OCI-LY3 (cell line): ENCODE measurements around the gene FOLR3.

Experiments used
- H2AFZ ChIP-seq: fragments of 200-600, 300-600 bp; shearing (Covaris generic); 2 replicates; pipeline ENCODE4 v1.6.0; 2014; ENCODE audit warnings: antibody characterized with exemption, low read depth, low read length
- H3K27ac ChIP-seq: fragments of 200-600, 300-600 bp; sonication (generic); 2 replicates; pipeline ENCODE4 v1.5.1; 2014; ENCODE audit warnings: mild to moderate bottlenecking, low read length, moderate library complexity, mixed read lengths
- H3K27me3 ChIP-seq: fragments of 200-600, 300-600 bp; sonication (generic); 2 replicates; pipeline ENCODE4 v1.6.1; 2014; ENCODE audit warnings: low read depth, low read length, mixed read lengths
- H3K36me3 ChIP-seq: fragments of 200-600, 300-600 bp; sonication (generic); replicated peaks from 2 replicates; pipeline ENCODE3; 2014; ENCODE audit warnings: low read depth, low read length, mixed read lengths
- H3K4me1 ChIP-seq: fragments of 300-600, 200-600 bp; sonication (generic); 2 replicates; pipeline ENCODE4 v1.6.1; 2014; ENCODE audit warnings: low read length, mixed read lengths
- H3K4me2 ChIP-seq: fragments of 200-600, 300-600 bp; sonication (generic); 2 replicates; pipeline ENCODE4 v1.6.1; 2014; ENCODE audit warnings: low read length, mixed read lengths
- H3K4me3 ChIP-seq: fragments of 300-600, 200-600 bp; sonication (generic); 2 replicates; pipeline ENCODE4 v1.5.1; 2014; ENCODE audit warnings: antibody characterized with exemption, mild to moderate bottlenecking, low read length, moderate library complexity
- H3K79me2 ChIP-seq: fragments of 300-600, 200-600 bp; shearing (Covaris generic); 2 replicates; pipeline ENCODE4 v1.6.1; 2014; ENCODE audit warnings: mild to moderate bottlenecking, low read length, mixed read lengths
- H3K9ac ChIP-seq: fragments of 300-600, 200-600 bp; shearing (Covaris generic); 2 replicates; pipeline ENCODE4 v1.6.0; 2014; ENCODE audit warnings: mild to moderate bottlenecking, low read length, moderate library complexity
- H3K9me3 ChIP-seq: fragments of 200-600, 300-600 bp; shearing (Covaris generic); 2 replicates; pipeline ENCODE4 v1.6.1; 2014; ENCODE audit warnings: low read length, mixed read lengths; ENCODE audit not compliant: insufficient read depth
- H4K20me1 ChIP-seq: fragments of 200-600, 300-600 bp; sonication (generic); 2 replicates; pipeline ENCODE4 v1.6.1; 2016; ENCODE audit warnings: low read length, mixed read lengths; ENCODE audit not compliant: insufficient read depth
- EZH2phosphoT487 ChIP-seq: fragments of 200-600 bp; shearing (Covaris generic); IDR thresholded peaks from 2 replicates; pipeline ENCODE4 v1.6.1; 2018; ENCODE audit warnings: antibody characterized with exemption, mixed run types, low read depth
- TF ChIP-seq, protein P1 (sequence below): fragments of 200-600, 300-600 bp; sonication (generic); IDR thresholded peaks from 2 replicates; pipeline ENCODE4 v1.5.1; 2014; ENCODE audit warnings: antibody characterized with exemption, low read length, low read depth

Gene FOLR3

GRCh38 chr11:72100009-72100408 is 35.5 kb upstream of the FOLR3 start:
- Histone ChIP-seq H4K20me1 (no peaks in the 10 kb centered on the region), H3K4me1 (peaks cover 20% of the 10 kb centered on the region), H3K4me2 (no peak overlapping the region), H3K27me3 (no peaks in the 10 kb centered on the region), H3K36me3 (peaks cover 35% of the 10 kb centered on the region), H2AFZ (no peak overlapping the region), H3K27ac (no peak overlapping the region), H3K9ac (no peak overlapping the region), H3K9me3 (no peaks in the 10 kb centered on the region), H3K4me3 (no peak overlapping the region), H3K79me2 (peaks cover 39% of the 10 kb centered on the region)
- TF ChIP-seq, protein P1, sequence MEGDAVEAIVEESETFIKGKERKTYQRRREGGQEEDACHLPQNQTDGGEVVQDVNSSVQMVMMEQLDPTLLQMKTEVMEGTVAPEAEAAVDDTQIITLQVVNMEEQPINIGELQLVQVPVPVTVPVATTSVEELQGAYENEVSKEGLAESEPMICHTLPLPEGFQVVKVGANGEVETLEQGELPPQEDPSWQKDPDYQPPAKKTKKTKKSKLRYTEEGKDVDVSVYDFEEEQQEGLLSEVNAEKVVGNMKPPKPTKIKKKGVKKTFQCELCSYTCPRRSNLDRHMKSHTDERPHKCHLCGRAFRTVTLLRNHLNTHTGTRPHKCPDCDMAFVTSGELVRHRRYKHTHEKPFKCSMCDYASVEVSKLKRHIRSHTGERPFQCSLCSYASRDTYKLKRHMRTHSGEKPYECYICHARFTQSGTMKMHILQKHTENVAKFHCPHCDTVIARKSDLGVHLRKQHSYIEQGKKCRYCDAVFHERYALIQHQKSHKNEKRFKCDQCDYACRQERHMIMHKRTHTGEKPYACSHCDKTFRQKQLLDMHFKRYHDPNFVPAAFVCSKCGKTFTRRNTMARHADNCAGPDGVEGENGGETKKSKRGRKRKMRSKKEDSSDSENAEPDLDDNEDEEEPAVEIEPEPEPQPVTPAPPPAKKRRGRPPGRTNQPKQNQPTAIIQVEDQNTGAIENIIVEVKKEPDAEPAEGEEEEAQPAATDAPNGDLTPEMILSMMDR = no peak
- TF ChIP-seq EZH2phosphoT487 = no peak

- no peaks in the 10 kb centered on the region for H3K27me3 ChIP-seq
- peaks cover 39% of the 10 kb centered on the region for H3K79me2 ChIP-seq
- H3K36me3 ChIP-seq = peaks cover 31% of the 10 kb centered on the region
- H3K4me3 ChIP-seq = no peak overlapping the region
- H3K9me3 ChIP-seq = no peaks in the 10 kb centered on the region
- H3K4me1 ChIP-seq = peaks cover 20% of the 10 kb centered on the region
- no peak overlapping the region for H2AFZ ChIP-seq
- H4K20me1 ChIP-seq = no peaks in the 10 kb centered on the region
- H3K27ac ChIP-seq = no peak overlapping the region
- TF ChIP-seq, protein P1 = no peak
- TF ChIP-seq EZH2phosphoT487 = no peak
- H3K9ac ChIP-seq = no peak overlapping the region
- no peak overlapping the region for H3K4me2 ChIP-seq
These were observed 35.1 kb upstream of the FOLR3 start for GRCh38 chr11:72100462-72100861.

- Histone ChIP-seq H3K4me1 (peaks cover 20% of the 10 kb centered on the region), H3K9ac (peak overlapping the region; percentile 99), H3K4me2 (peak overlapping the region; percentile 95), H3K27ac (peak overlapping the region; percentile 71), H3K9me3 (no peaks in the 10 kb centered on the region), H3K79me2 (peaks cover 39% of the 10 kb centered on the region), H3K27me3 (no peaks in the 10 kb centered on the region), H3K36me3 (peaks cover 23% of the 10 kb centered on the region), H2AFZ (no peak overlapping the region), H3K4me3 (peak overlapping the region; percentile 97), H4K20me1 (no peaks in the 10 kb centered on the region)
- TF ChIP-seq, protein P1 = no peak
- TF ChIP-seq EZH2phosphoT487 = no peak
These were observed 33.4 kb upstream of the FOLR3 start for GRCh38 chr11:72102162-72102561.

- Histone ChIP-seq H3K27ac (peak overlapping the region; percentile 71), H3K79me2 (peaks cover 39% of the 10 kb centered on the region), H3K4me1 (peaks cover 20% of the 10 kb centered on the region), H3K9me3 (no peaks in the 10 kb centered on the region), H3K27me3 (no peaks in the 10 kb centered on the region), H2AFZ (peak overlapping the region; percentile 72; the same call in 1 of the 2 replicates), H3K4me2 (peak overlapping the region; percentile 95), H3K4me3 (peak overlapping the region; percentile 97), H4K20me1 (no peaks in the 10 kb centered on the region), H3K9ac (peak overlapping the region; percentile 99), H3K36me3 (peaks cover 19% of the 10 kb centered on the region)
- TF ChIP-seq, protein P1 = no peak
- no peak for TF ChIP-seq EZH2phosphoT487
These were observed 32.9 kb upstream of the FOLR3 start for GRCh38 chr11:72102631-72102945.
